B cell (primary cell): Measurements from ENCODE around the gene NKX3-2.

Source experiments
- CTCF ChIP-seq: fragments of 200-600 bp; IDR thresholded peaks from one replicate; pipeline ENCODE4 v1.8.0; 2022; ENCODE audit warnings: antibody characterized with exemption, mild to moderate bottlenecking
- EZH2 ChIP-seq: IDR thresholded peaks from 2 replicates; pipeline ENCODE4 v1.6.1; 2012; ENCODE audit warnings: borderline replicate concordance, low read depth, mild to moderate bottlenecking, moderate library complexity, low read length; ENCODE audit not compliant: insufficient read depth, poor library complexity, severe bottlenecking

GRCh38 chr4:13523591-13524503 lies 20.5 kb downstream of the NKX3-2 start:
- no peak for TF ChIP-seq CTCF
- TF ChIP-seq EZH2 = no peak
